Cortex of kidney (tissue), 1 donor: ENCODE results near the gene COX4I2.
"Not testable (repeated sequence)": the region's sequence is repeated elsewhere in the genome, so short reads cannot be mapped to it uniquely, and the experiment has no call there.

Source experiments
- DNase-seq: peaks from one replicate; lab custom pipeline; 2025; lab: John Stamatoyannopoulos, UW

The COX4I2 gene

DNA sequence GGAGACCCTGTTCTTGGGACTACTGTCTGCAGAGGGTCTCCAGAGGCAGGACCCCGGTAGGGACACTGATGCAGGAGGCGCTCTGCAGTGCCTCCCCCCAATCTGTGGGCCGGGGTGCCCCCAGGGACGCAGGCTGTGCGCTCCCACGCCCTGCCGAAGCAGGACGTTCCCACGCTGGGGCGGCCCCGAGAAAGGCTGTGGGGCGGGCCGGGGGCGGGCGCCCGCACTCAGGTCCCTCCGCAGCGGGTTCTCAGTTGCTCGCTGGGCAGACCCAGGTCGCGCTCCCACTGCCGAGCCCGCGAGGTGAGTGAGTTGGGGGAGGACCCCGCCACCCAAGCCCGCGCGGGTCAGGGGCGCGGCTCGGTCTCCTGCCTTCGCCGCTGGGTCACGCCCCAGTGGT lies at the start of gene COX4I2:
COX4I2 (plus strand) TSS at position 253 of the 400 bp plus-strand sequence. CDS start 1,106 bp downstream, outside the sequence.
- DNase-seq, result no peak

DNA sequence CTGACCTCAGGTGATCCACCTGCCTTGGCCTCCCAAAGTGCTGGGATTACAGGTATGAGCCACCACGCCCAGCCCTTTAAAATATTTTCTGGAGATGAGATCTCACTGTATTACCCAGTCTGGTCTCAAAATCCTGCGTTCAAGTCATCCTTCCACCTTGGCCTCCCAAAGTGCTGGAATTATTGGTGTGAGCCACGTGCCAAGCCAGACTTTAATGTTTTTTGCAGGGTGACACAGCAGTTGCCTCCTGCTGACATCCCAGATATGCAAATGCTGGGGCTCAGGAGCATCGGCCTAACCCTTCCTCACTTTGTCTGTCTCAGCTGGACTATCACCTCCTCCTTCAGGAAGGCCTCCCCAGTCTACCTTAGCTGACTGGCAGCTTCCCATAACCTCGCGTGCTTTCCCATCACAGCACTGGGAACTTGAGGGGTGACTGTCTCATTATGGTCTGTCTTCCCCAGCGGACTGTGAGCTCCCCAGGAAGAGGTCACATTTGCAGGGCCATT lies 46.9 kb upstream of the COX4I2 start:
- DNase-seq, result no peak

DNA sequence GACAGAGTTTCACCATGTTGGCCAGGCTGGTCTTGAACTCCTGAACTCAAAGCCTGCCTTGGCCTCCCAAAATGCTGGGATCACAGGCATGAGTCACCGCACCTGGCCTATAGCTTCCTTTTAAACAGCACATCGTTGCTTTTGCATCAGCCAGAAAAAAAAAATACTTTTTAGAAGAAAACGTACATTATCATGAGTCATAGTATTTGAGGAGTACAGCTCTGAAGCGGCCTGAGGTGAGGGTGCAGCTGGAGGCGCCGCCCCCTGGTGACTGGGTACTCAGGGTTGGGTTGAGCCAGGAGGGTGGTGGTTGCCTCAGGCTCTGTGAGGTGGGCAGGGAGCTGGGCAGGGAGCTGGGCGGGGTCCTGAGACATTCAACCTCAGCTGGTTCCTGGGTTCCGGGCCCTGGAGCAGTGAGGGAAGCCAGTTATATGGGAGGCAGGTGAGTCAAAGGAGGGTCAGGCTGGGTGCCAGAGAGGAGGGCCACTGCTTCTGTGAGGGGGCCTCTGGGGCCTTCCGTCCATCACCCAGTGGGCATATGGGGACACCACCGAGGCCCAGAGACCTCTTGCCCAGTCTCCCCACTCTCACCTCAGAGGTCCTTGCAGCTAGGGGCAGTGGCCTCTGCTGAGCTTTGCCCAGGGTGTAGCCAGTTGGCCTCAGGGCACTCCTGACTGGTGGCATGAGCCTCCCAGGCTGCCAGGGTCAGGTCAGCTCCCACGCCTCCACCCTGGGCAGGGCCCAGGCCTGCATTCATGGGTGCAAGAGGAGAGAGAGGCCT lies 44.3 kb upstream of the COX4I2 start:
- no peak for DNase-seq

DNA sequence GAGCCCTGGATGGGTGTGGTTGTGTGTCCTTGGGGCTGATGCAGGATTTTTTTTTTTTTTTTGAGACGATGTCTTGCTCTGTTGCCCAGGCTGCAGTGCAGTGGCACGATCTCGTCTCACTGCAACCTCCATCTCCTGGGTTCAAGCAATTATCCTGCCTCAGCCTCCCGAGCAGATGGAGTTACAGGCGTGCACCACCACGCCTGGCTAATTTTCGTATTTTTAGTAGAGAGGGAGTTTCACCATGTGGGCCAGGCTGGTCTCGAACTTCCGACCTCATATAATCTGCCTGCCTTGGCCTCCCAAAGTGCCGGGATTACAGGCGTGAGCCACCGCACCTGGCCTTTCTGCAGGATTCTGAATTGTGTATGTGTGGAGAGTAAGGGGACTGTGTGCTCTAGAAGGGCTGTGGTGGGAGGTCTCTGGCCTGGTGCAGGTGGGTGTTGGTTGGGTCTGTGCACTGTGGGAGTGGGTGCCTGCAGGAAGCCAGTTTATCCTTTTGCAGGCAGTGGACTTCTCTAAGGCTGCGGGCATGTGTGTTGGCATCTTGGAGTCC lies 43.6 kb upstream of the COX4I2 start:
- DNase-seq, result no peak

DNA sequence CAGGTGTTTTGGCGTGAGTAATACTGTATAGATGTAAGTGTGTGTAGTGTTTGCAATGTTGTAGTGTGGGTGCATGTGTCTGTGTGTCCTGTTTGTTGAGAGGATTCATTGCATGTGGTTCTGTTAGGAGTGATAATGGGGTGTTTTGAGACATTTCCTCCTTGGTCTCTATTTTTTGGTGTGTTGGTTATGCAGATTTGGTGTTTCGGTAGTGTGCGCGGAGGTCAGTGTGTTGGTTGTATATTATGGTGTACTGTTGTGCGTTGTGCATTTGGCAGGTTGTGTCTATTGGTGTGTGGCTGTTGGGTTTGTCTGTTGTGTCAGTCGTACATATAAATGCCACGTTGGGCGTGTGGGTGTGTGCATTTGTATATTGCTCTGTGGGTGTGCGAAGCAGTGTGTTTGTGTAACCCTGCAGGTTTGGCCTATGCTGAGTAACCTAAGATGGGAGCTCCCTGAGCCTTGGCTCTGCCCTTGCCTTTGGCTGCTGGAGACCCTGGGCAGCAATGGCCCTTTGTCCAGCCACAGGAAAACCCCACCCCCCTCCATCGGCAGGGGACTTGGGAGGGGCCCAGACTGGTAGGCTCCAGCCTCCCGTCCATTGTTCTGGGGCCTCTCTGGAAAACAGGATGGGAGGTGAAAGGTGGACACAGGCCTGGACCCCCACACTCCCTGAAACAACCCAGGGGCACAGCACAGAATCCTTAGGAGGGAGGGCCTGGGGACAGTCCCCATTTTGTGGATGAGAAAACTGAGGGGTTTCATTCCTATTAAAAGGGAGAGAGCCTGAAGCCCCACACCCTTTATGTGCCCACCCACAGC lies 42.9 kb upstream of the COX4I2 start:
- DNase-seq, result no peak

DNA sequence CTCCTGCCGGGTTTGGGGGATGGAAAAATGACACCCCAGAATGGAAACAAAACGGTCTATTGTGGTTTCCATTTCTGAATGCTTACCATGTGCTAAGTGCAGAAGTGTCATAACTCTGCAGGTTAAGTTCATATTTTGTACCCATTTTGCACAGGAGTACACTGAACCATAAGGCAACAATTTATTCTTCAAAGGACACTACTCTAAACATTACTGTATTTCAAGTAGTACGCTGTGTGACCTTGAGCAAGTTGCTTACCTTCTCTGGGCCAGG lies 42.4 kb upstream of the COX4I2 start:
- no peak for DNase-seq

DNA sequence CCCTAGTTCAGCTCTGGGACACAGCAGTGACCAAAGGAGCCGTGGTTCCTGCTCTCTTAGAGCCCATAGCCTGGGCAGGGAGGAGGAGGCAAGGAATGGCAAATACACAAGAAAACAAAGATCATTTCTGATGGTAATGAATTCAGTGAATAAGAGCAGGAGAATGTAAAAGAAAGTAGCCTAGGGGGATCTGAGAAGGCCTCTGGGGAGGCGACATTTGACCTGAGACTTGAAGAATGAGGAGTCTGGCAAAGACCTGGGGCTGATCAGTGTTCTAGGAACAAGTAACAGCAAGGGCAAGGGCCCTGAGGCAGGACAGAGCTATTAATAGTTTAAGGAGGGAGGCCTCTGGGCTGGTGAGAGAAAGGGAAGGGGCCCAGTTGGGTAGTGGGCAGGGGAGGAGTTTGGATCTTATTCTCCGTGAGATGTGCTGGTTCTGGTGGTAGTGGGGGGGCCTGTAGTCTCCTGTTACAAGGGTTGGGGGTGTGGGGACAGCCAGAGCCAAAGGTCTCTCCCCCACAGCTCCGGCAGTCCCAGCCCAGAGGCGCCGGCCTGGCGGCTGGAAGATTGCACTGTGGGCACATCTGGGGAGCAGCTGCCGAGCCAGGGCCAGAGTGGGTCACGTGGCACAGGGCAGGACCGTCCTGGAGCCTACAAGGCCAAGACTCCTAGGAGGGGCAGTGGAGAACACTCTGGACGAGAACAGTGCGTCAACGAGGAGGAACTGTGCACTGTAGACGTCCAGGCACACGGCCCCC lies 41.9 kb upstream of the COX4I2 start:
- DNase-seq, result no peak

DNA sequence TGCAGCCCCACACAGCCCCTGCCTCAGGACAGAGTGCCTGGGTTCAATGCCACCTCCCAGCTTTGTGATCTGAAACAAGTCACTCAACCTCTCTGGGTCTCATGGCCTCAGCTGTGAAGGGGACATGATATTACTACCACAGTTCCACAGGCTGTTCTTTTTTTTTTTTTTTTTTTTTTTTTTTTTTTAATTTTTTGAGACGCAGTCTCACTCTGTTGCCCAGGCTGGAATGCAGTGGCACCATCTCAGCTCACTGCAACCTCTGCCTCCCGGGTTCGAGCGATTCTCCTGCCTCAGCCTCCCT lies 41.3 kb upstream of the COX4I2 start:
- not testable (repeated sequence) for DNase-seq

DNA sequence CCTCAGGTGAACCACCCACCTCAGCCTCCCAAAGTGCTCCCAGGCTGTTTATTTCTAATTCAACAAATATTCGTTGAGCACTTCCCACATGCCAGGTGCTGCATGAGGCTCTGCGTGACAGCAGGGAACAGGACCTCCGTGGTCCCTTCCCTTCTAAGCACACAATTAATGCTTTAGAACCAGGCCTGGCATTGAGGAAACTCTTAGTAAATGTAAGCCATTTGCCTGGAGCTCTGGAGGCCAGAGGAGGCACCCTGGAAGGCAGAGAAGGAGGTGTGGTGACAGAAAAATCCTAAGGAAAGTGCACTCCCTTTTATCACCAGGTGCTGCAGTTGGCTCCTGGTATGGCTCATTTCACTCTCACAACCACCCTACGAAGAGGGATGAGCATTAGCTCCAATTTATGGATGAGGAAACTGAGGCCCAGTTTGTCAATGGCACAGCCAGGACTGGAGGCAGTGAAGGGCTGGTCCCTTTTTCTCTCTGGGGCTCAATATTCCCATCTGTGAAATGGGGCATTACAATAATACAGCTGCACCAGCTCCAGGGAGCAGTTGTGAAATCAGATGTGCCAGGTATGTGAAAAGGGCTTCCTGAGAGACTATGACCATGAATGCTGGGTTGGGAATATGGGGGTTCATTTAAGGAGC lies 40.8 kb upstream of the COX4I2 start:
- DNase-seq, result no peak

DNA sequence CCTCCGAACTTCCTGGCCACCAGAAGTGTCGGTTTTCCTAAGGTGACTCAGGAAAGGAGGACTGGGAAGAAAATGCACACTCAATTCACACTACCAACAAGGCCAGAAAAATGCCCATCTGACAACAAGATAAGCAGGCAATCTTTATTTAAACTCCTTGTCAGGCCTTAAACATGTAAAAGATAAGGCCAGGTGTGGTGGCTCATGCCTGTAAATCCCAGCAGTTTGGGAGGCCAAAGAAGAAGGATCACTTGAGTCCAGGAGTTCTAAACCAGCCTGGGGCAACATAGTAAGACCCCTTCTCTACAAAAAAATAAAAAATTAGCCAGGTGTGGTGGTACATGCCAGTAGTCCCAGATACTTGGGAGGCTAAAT lies 40.2 kb upstream of the COX4I2 start:
- DNase-seq, result no peak

DNA sequence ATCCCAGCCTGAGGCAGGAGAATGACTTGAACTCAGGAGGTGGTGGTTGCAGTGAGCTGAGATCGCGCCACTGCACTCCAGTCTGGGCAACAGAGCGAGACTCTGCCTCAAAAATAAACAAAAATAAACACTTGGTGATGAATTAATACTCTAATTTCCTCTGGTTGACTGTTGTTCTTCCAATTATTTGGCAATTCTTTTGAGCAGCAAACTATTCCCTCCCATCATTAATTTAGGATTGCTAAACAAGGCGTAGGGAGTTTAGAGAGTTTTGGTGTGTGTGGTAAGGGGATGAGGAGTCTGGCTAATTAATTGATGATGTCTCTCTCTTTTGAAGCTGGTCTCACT lies 35.3 kb upstream of the COX4I2 start:
- DNase-seq, result no peak

DNA sequence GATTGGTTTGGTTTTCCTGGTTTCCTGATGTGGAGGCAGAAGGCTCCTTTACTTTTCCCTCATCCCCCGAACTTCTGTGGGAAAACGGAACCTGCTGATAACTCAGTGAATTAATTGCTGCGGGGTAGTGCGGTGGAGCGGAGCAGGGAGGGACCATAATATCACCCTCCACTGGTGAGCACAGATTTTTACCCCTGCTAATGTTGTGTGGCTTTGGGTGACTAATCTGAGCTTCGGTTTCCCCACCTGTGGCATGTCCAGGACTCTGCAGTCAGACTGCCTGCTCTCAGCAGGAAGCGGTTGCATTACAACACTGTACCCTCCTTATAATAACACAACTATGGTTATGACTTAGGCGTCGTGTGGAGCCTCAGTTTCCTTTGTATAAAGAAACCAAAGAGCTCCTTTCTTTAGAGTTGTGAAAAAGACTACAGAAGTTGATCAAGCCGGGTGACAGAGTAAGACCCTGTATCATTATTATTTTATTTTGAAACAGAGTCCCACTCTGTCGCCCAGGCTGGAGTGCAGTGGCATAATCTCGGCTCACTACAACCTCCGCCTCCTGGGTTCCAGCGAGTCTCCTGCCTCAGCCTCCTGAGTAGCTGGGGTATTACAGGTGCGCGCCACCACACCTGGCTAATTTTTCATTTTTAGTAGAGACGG lies 34.8 kb upstream of the COX4I2 start:
- DNase-seq, result no peak

DNA sequence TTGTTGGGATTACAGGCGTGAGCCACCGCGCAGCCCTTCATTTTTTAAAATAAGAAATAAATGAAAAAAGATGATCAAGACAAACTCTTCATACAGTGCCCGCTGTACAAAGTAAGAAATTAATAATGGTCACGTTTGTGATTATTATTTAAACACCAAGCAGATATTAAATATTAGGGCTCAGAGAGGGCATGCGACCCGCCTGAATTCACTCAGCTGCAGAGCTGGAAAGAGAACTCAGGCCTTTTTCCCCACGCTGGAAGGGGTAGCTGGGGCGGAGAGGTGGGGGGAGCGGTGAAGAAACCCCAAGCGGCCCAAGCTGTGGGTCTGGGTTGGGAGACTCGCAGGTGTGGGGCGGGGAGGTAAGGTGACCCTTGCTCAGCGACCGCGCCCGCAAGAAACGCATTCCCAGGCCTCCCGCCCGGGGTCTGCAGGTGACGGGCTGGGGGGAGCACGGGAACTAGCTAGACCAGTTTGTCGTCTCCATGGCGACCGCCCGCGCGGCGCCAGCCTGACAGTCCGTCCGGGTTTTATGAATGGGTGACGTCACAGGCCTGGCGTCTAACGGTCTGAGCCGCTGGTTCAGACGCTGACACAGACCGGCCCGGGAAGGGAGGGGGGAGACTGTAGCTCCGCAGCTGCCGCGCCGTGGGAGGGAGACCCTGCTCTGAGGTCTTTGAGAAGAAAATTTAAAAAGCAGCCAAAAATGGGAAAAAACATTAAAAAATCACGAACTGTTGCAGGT lies 33.7 kb upstream of the COX4I2 start:
- DNase-seq, result no peak

DNA sequence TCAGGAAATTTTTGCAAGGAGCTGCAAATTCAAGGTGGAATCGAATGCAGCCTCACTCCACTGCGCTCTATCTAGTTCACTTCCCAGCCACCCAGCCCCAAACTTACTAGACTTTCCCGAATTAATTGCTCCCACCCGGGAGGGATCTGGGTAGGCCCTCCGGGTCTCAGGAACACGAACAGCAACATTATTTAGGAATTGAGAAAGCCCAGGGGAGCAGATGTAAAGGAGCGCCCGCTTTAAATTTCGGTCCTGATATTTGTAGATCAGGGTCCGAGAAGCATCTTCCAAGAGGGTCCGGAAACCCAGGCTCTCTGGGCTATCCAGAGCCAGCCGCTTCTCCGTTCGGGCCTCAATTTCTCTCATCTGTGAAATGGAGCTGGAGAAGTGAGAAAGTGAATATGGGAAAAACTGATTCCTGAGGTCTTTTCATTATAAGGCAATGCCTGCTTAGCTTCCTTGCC lies 33.1 kb upstream of the COX4I2 start:
- no peak for DNase-seq

DNA sequence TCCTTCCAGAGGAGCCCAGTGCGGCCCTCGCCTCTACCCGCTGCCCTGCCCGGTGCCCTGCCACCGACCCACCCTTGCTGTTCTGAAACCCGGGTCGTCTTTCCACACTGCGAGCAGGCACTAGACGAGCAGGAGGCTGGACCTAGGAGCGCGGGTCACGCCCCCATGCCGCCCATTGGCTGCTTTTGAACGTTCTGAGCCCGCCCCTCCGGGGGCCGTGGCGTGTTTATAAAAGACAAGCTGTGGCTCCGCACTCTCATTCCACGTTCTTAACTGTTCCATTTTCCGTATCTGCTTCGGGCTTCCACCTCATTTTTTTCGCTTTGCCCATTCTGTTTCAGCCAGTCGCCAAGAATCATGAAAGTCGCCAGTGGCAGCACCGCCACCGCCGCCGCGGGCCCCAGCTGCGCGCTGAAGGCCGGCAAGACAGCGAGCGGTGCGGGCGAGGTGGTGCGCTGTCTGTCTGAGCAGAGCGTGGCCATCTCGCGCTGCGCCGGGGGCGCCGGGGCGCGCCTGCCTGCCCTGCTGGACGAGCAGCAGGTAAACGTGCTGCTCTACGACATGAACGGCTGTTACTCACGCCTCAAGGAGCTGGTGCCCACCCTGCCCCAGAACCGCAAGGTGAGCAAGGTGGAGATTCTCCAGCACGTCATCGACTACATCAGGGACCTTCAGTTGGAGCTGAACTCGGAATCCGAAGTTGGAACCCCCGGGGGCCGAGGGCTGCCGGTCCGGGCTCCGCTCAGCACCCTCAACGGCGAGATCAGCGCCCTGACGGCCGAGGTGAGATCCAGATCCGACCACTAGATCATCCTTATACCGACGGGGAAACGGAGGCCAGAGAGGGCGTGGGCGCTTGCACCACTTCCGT lies 32.4 kb upstream of the COX4I2 start, which contains the start of gene ID1:
ID1 (plus strand) TSS at position 259 of the 871 bp plus-strand sequence; CDS start at position 358, 99 bp downstream.
- DNase-seq, result peak; percentile 57

DNA sequence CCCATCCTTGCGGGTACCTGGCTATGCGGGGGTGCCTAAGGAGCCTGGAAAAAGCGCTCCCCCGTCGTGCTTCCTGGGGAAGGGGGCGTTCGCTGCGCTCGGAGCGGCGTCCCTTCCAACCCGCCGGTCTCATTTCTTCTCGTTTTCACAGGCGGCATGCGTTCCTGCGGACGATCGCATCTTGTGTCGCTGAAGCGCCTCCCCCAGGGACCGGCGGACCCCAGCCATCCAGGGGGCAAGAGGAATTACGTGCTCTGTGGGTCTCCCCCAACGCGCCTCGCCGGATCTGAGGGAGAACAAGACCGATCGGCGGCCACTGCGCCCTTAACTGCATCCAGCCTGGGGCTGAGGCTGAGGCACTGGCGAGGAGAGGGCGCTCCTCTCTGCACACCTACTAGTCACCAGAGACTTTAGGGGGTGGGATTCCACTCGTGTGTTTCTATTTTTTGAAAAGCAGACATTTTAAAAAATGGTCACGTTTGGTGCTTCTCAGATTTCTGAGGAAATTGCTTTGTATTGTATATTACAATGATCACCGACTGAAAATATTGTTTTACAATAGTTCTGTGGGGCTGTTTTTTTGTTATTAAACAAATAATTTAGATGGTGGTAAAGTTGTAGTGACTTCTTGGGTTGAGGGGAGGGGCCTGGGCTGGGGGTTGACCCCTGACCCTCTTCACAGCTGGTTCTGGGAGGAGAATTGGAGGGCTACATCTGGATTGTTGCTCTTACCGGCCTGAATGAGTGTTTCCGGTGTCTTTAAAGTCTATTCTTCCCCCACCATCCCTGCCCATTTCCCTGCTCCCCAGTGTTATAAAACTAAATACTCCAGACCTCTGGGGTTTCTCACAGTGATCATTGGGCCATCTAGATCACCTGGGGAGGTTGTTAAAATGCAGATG lies 31.6 kb upstream of the COX4I2 start:
- DNase-seq, result no peak

DNA sequence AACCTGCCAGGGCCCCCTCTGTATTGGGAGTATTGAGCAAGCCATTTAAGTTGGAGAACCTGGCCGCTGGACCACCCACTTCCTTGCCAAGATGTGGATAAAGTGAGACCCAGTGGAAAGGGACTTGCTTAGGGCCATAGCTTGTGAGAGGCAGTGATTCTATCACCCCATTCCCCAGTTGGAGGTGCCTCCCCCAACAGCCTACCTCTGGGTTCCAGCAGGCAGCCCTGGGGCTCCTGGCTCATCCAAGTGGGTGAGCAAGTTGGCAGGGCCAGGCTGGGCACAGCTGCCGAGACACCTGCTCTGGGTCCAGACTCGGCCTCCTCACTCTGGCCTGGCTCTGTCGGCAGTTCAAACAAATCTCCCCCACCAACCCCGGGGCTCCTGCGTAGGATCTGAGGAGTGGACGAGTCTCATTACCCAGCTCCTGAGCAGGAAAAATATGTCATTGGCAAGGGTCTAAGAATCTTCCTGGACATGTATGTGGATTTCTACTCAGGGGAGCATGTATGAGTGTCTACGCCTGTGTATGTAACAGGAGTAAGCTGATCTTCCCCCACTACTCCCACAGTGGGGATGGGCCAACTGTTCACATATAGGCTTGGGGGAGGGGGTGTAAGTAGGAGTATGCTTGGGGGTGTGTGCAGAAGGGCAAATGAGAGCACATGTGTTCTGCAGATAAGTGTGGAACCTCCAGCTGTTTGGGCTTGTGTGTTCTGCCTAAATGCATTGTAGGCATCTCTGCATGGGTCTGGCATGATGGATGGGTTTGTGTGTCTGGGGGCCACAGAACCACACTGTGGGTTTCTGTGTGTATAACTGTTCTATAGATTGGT lies 30.7 kb upstream of the COX4I2 start:
- DNase-seq, result no peak
